ENCODE results near the gene OR4K17. TPM values are rescaled to one million over a fixed set of nuclear protein-coding genes. Genes with fewer than 3 reads are reported as not detected.

Gene OR4K17
- not detected for total RNA-seq

GRCh38 chr14:20110438-20110837 lies at the start of gene OR4K17:
OR4K17 (plus strand) TSS chr14:20110739; CDS start chr14:20117500, 6,761 bp downstream.

DNA sequence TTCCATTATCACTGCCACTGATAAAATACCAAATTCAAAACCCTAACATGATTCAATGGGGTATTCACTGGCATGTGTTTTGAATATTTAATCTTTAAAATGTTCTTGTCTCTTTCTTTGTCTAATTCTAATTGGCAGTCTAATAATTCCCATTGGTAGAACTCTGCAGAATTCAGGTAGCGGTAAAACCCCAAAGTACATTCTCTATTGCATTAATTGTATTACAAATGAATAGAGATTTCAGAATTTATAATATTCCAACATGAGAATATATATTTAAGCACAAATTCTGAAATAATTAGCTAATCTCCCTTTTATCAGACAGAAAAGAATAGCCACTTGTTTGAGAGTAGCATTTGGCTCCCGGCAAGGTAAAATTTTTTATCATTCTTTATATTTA lies 28.0 kb downstream of the OR4K17 start, which contains the start of gene OR4N5:
TSS of gene OR4N5 (plus strand) at position 301 of the 400 bp plus-strand sequence. CDS start 4,916 bp downstream, outside the sequence.

Other genes starting within 250 kb of the OR4K17 start
- gene OR4K2, start 235.6 kb upstream of the OR4K17 start, total RNA-seq: not detected
- not detected for gene OR4K5, start 190.1 kb upstream of the OR4K17 start, total RNA-seq
- gene OR4K1, start 179.8 kb upstream of the OR4K17 start, total RNA-seq: not detected
- not detected for gene OR4K15, start 135.1 kb upstream of the OR4K17 start, total RNA-seq
- not detected for gene OR4Q2, start 108.6 kb upstream of the OR4K17 start, total RNA-seq
- not detected for gene OR4K14, start 91.4 kb upstream of the OR4K17 start, total RNA-seq
- gene OR4K13, start 74.7 kb upstream of the OR4K17 start, total RNA-seq: not detected
- not detected for gene OR4L1, start 50.7 kb upstream of the OR4K17 start, total RNA-seq
- not detected for gene OR4N5, start 28.1 kb downstream of the OR4K17 start, total RNA-seq
- not detected for gene OR11G2, start 80.2 kb downstream of the OR4K17 start, total RNA-seq
- gene OR11H6, start 113.0 kb downstream of the OR4K17 start, total RNA-seq: not detected
- not detected for gene OR11H7, start 118.2 kb downstream of the OR4K17 start, total RNA-seq
- gene OR11H4, start 128.5 kb downstream of the OR4K17 start, total RNA-seq: not detected
- 10 to 100 TPM; 17.5 to 22.1 TPM for gene TTC5, start 195.2 kb downstream of the OR4K17 start, total RNA-seq
- gene CCNB1IP1, start 222.5 kb downstream of the OR4K17 start, total RNA-seq: 10 to 100 TPM; 36.0 to 37.0 TPM
- 10 to 100 TPM; 25.1 to 25.2 TPM for gene PARP2, start 232.9 kb downstream of the OR4K17 start, total RNA-seq

All from activated naive CD4-positive, alpha-beta T cell treated with anti-CD3 and anti-CD28 coated beads, Interleukin-2, amount 10 ng/mL, durations not matched to agents 5 hours and 36 hours (primary cell).